Tibial nerve (tissue), 4 donors: ENCODE results near the gene MKRN2OS. TPM values are rescaled to one million over a fixed set of nuclear protein-coding genes. Genes with fewer than 3 reads are reported as not detected.

ENCODE experiments used
- DNase-seq, 2 donors: peaks; one replicate each; pipeline ENCODE4 v3.0.0-alpha.2; 2019; ENCODE audit warnings: low spot score in 2 of 2
- H3K27ac ChIP-seq, 4 donors: fragments of 200-600 bp; sonication (generic) in 3 of 4; one replicate each; pipeline ENCODE4 v1.5.1; 2017 to 2019; ENCODE audit warnings: mild to moderate bottlenecking in 1 of 4
- H3K27me3 ChIP-seq, 2 donors: fragments of 200-600 bp; sonication (generic) in 1 of 2; one replicate each; pipeline versions ENCODE4 v1.5.1 to v1.6.0; 2017 to 2019
- H3K36me3 ChIP-seq, 3 donors: fragments of 200-600 bp; sonication (generic); one replicate each; pipeline ENCODE4 v1.5.1; 2018 to 2019
- H3K4me1 ChIP-seq, 4 donors: fragments of 200-600 bp; sonication (generic) in 3 of 4; one replicate each; pipeline ENCODE4 v1.5.1; 2017 to 2019
- H3K4me3 ChIP-seq, 4 donors: fragments of 200-600 bp; sonication (generic) in 3 of 4; one replicate each; pipeline ENCODE4 v1.5.1; 2017 to 2019; ENCODE audit warnings: mild to moderate bottlenecking in 1 of 4, moderate library complexity in 1 of 4
- H3K9me3 ChIP-seq, 4 donors: fragments of 200-600 bp; sonication (generic) in 3 of 4; one replicate each; pipeline ENCODE4 v1.5.1; 2017 to 2019
- EP300 ChIP-seq, 2 donors: sonication (generic); formaldehyde crosslinking; IDR thresholded peaks; one replicate each; pipeline ENCODE4 v1.6.1; 2017; ENCODE audit warnings: antibody characterized with exemption in 2 of 2, mild to moderate bottlenecking in 1 of 2
- POLR2A ChIP-seq, 2 donors: fragments of 450-650 bp; IDR thresholded peaks; one replicate each; pipeline ENCODE4 v1.6.1; 2017; ENCODE audit warnings: antibody characterized with exemption in 2 of 2, mild to moderate bottlenecking in 2 of 2, moderate library complexity in 2 of 2
- WGBS, 2 donors: methylation state at CpG; one replicate each; pipeline ENCODE4 v1.1.5; 2018; 5-methylcytosine and 5-hydroxymethylcytosine counted together
- total RNA-seq, 4 donors: library from RNA; depleted of rRNA; stranded (reverse); fragments of >200 nt; gene quantifications; one replicate each; pipeline ENCODE4 v1.1.0, GENCODE V29; 2016
- TF ChIP-seq, protein P1 (sequence below), 5 experiments: fragments of 200-600 bp in 3 of 5; fragments of 450-650 bp in 2 of 5; sonication (generic) in 3 of 5; IDR thresholded peaks; one replicate each; pipeline ENCODE4 v1.5.1; 2016 to 2019; ENCODE audit warnings: antibody characterized with exemption in 5 of 5, mild to moderate bottlenecking in 3 of 5, moderate library complexity in 2 of 5

MKRN2OS gene
- total RNA-seq, 4 donors from 2014 or later: not detected

GRCh38 chr3:12568747-12569146, 23.4 kb upstream of the MKRN2OS start:
- TF ChIP-seq EP300 (IDR thresholded peaks at IDR 0.05) (no peak), POLR2A (IDR thresholded peaks at IDR 0.05) (no peak)
- TF ChIP-seq, protein P1, sequence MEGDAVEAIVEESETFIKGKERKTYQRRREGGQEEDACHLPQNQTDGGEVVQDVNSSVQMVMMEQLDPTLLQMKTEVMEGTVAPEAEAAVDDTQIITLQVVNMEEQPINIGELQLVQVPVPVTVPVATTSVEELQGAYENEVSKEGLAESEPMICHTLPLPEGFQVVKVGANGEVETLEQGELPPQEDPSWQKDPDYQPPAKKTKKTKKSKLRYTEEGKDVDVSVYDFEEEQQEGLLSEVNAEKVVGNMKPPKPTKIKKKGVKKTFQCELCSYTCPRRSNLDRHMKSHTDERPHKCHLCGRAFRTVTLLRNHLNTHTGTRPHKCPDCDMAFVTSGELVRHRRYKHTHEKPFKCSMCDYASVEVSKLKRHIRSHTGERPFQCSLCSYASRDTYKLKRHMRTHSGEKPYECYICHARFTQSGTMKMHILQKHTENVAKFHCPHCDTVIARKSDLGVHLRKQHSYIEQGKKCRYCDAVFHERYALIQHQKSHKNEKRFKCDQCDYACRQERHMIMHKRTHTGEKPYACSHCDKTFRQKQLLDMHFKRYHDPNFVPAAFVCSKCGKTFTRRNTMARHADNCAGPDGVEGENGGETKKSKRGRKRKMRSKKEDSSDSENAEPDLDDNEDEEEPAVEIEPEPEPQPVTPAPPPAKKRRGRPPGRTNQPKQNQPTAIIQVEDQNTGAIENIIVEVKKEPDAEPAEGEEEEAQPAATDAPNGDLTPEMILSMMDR (IDR thresholded peaks at IDR 0.05): no peak
- no peak overlapping the region for H3K27ac ChIP-seq
- peaks cover 5 to 80% (median 21%) of the 10 kb centered on the region in 3 donors for H3K36me3 ChIP-seq
- WGBS, 2 donors: 74 to 85% methylated on average over 3 of the region's 3 CpGs
- H3K4me1 ChIP-seq: no peaks in the 10 kb centered on the region
- H3K9me3 ChIP-seq: peaks cover 0 to 14% (median 0%) of the 10 kb centered on the region in 4 donors
- H3K27me3 ChIP-seq: no peaks in the 10 kb centered on the region
- H3K4me3 ChIP-seq: no peak overlapping the region
- no peak for DNase-seq

DNA sequence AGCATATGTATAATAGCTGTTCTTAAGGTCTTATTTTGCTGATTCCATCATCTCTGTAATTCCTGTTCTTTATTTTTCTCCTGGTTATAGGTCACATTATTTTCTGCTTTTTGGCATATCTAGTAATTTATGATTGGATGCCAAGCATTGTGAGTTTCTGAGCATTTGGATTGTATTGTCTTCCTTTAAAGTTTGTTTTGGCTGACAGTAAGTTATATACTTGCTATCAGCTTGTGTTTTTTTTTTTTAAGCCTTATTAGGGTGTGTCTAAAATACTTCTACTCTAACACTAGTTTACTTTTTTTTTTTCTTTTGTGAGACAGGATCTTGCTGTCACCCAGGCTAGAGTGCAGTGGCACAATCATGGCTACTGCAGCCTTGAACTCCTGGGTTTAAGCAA, 21.7 kb upstream of the MKRN2OS start:
- no peak for DNase-seq
- no peak overlapping the region for H3K4me3 ChIP-seq
- TF ChIP-seq, protein P1 (IDR thresholded peaks at IDR 0.05): no peak
- TF ChIP-seq EP300 (IDR thresholded peaks at IDR 0.05): no peak
- no peak for TF ChIP-seq POLR2A (IDR thresholded peaks at IDR 0.05)

GRCh38 chr3:12562451-12562850, 17.2 kb upstream of the MKRN2OS start:
- H3K9me3 ChIP-seq: peaks cover 0 to 14% (median 0%) of the 10 kb centered on the region in 4 donors
- peaks cover 0 to 55% (median 20%) of the 10 kb centered on the region in 4 donors for H3K4me1 ChIP-seq
- H3K27me3 ChIP-seq: no peaks in the 10 kb centered on the region
- TF ChIP-seq, protein P1 (IDR thresholded peaks at IDR 0.05): no peak
- TF ChIP-seq EP300 (IDR thresholded peaks at IDR 0.05) (no peak), POLR2A (IDR thresholded peaks at IDR 0.05) (no peak)
- no peak overlapping the region for H3K4me3 ChIP-seq
- WGBS, 2 donors: 60 to 65% methylated on average over 1 of the region's 1 CpG
- peaks cover 0 to 25% (median 0%) of the 10 kb centered on the region in 3 donors for H3K36me3 ChIP-seq
- DNase-seq: no peak
- H3K27ac ChIP-seq: no peak overlapping the region

More for the DNA sequence above, 21.7 kb upstream of the MKRN2OS start:
- H3K36me3 ChIP-seq: peaks cover 0 to 64% (median 8%) of the 10 kb centered on the region in 3 donors
- H3K9me3 ChIP-seq: peaks cover 0 to 14% (median 0%) of the 10 kb centered on the region in 4 donors
- H3K27me3 ChIP-seq: no peaks in the 10 kb centered on the region
- peaks cover 0 to 11% (median 0%) of the 10 kb centered on the region in 4 donors for H3K4me1 ChIP-seq
- H3K27ac ChIP-seq: no peak overlapping the region

DNA sequence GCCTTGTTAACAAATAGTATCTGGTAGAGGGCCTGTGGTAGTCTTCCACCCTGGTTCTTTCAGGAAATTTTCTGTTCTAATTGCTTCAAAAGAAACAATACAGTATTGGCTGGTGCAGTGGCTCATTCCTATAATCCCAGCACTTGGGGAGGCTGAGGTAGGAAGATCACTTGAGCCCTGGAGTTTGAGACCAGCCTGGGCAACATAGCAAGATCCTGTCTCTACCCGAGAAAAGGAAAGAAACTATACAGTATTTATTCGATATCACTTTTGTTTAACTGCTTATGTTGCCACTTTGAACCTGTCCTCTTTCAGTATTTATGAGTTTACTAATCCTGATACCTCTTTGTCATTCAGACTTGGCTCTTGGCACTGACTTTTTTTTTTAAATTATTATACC, 16.1 kb upstream of the MKRN2OS start:
- Histone ChIP-seq H3K4me3 (no peak overlapping the region), H3K9me3 (peaks cover 0 to 9% (median 0%) of the 10 kb centered on the region in 4 donors), H3K27ac (no peak overlapping the region), H3K4me1 (peaks cover 0 to 55% (median 20%) of the 10 kb centered on the region in 4 donors), H3K36me3 (peaks cover 0 to 15% (median 0%) of the 10 kb centered on the region in 3 donors), H3K27me3 (no peaks in the 10 kb centered on the region)
- WGBS, 2 donors: 96 to 98% methylated on average over 2 of the region's 2 CpGs
- TF ChIP-seq POLR2A (IDR thresholded peaks at IDR 0.05) (no peak), EP300 (IDR thresholded peaks at IDR 0.05) (no peak)
- TF ChIP-seq, protein P1 (IDR thresholded peaks at IDR 0.05): no peak
- no peak for DNase-seq

DNA sequence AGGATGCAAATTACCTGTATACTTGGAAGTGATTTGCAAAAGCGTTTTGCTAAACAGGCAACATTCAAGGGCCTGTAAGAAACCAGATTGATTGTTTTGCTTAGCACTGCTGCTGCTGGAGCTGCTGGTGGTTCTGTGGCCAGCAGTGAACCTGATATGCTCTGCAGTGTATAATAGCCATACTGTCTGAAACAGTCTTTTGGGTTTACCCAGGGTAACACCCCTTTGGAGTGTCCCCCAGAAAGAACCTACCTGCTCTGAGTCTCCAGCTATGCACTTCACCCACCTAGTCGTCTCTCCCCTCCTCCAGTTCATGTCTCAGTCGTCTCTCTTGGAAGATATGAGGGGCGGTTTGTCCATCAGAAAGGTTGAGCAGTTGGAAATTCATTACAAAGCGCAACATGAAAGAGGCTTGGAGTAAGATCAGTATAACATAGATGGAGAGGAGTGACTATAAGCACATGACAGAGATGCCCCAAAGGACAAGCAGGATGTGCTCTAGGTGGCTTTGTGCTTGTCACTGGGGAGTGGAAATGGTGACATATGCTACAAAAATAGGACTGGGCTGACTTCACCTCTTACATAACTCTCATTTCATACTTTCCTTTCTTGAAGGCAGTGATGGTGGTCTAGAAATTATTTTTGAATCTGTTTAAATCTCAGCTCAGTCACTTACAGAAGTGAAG, 15.3 kb upstream of the MKRN2OS start:
- 74 to 78% methylated on average over 5 of the region's 5 CpGs for WGBS, 2 donors
- H3K9me3 ChIP-seq: peaks cover 0 to 1% (median 0%) of the 10 kb centered on the region in 4 donors
- H3K27ac ChIP-seq: no peak overlapping the region
- H3K36me3 ChIP-seq: peaks cover 0 to 7% (median 0%) of the 10 kb centered on the region in 3 donors
- TF ChIP-seq, protein P1 (IDR thresholded peaks at IDR 0.05): no peak
- no peak for TF ChIP-seq EP300 (IDR thresholded peaks at IDR 0.05)
- TF ChIP-seq POLR2A (IDR thresholded peaks at IDR 0.05): no peak
- H3K4me1 ChIP-seq: peaks cover 0 to 62% (median 20%) of the 10 kb centered on the region in 4 donors
- DNase-seq: no peak
- no peaks in the 10 kb centered on the region for H3K27me3 ChIP-seq
- H3K4me3 ChIP-seq: no peak overlapping the region
